ENCODE results near the gene UTP15.

The UTP15 gene

DNA sequence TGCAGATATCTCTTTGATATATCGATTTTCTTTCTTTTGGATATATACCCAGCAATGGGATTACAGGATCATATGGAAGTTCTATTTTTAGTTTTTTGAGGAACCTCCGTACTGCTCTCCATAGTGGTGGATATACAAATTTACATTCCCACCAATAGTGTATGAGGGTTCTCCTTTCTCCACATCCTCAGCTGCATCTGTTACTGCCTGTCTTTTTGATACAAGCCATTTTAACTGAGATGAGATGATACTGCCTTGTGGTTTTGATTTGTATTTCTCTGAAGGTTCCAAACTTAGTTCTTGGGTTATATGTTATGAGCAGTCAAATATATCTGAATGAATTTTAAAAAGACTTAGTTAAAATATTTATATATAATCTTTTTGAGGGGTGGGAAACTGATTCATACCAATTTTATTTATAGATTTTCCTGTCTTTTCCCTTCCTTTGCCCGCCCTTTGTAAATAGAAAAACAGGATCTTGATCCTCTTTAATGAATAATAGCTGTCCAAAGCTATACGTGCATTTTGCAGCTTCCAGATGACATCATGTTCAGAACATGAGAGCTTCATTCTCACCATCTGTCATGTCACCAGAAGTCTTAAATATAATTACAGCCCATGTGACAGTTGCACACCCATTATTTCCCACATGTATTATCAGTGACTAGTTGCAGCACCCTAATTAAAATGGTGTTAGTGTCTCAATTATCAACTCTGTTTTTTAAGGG, 54.2 kb downstream of the UTP15 start:
- Histone ChIP-seq H3K36me3 (ENCODE audit: control insufficient read depth, insufficient read depth, low read length) (no peaks in the 10 kb centered on the region), H3K4me3 (ENCODE audit: insufficient read depth, low read depth, low read length, poor library complexity, severe bottlenecking) (no peak overlapping the region), H3K27ac (ENCODE audit: insufficient read depth, low read length, poor library complexity, severe bottlenecking) (no peak overlapping the region), H3K4me1 (ENCODE audit: control insufficient read depth, insufficient read depth, low read length, poor library complexity, severe bottlenecking) (no peaks in the 10 kb centered on the region), H3K9me3 (ENCODE audit: control insufficient read depth, low read length) (no peaks in the 10 kb centered on the region), H3K27me3 (replicated peaks; ENCODE audit: control insufficient read depth, insufficient read depth, low read length, poor library complexity, severe bottlenecking) (no peaks in the 10 kb centered on the region)
- DNase-seq, result no peak

DNA sequence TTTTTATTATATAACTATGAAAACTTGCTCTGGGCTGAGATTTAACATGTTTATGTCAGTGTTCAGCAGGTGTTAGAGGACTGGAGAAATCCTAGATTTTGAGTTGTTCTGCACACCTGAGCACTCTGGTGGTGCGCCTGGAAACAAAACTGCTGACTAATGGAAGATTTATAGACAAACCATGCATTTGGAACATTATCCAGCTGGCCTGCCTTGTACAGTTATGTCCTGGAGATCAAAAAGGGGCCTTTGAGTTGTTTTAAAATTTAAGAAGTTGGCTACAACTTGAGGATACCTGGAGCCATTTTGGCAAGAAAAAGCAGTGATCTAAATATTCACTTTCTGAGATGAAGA, 54.8 kb downstream of the UTP15 start:
- H3K36me3 ChIP-seq (ENCODE audit: control insufficient read depth, insufficient read depth, low read length), result no peaks in the 10 kb centered on the region
- DNase-seq, result no peak
- H3K4me3 ChIP-seq (ENCODE audit: insufficient read depth, low read depth, low read length, poor library complexity, severe bottlenecking), result no peak overlapping the region
- H3K27me3 ChIP-seq (replicated peaks; ENCODE audit: control insufficient read depth, insufficient read depth, low read length, poor library complexity, severe bottlenecking), result no peaks in the 10 kb centered on the region
- H3K27ac ChIP-seq (ENCODE audit: insufficient read depth, low read length, poor library complexity, severe bottlenecking), result no peak overlapping the region
- H3K9me3 ChIP-seq (ENCODE audit: control insufficient read depth, low read length), result no peaks in the 10 kb centered on the region
- H3K4me1 ChIP-seq (ENCODE audit: control insufficient read depth, insufficient read depth, low read length, poor library complexity, severe bottlenecking), result no peaks in the 10 kb centered on the region

DNA sequence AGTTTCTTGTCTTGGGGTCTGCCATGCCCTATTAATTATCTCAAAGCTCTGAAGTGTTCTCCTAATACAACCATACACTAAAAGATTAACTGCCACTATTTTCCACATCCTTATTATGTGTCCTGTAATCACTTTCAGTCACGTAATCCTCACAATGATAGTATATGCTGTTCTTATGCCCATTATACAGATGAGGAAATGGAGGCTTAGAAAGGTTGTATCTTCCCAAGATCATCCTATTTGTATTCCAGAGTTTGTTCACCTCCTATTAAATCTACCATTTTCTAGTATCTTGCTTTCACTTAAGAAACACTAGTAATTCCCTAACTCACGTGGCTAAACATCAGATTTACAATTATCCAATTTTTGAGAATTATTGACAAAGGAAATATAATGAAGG, 57.5 kb downstream of the UTP15 start:
- H3K27me3 ChIP-seq (replicated peaks; ENCODE audit: control insufficient read depth, insufficient read depth, low read length, poor library complexity, severe bottlenecking), result peaks cover 12% of the 10 kb centered on the region
- no peaks in the 10 kb centered on the region for H3K9me3 ChIP-seq (ENCODE audit: control insufficient read depth, low read length)
- no peak for DNase-seq
- no peaks in the 10 kb centered on the region for H3K36me3 ChIP-seq (ENCODE audit: control insufficient read depth, insufficient read depth, low read length)
- H3K4me1 ChIP-seq (ENCODE audit: control insufficient read depth, insufficient read depth, low read length, poor library complexity, severe bottlenecking), result peaks cover 4% of the 10 kb centered on the region
- no peak overlapping the region for H3K27ac ChIP-seq (ENCODE audit: insufficient read depth, low read length, poor library complexity, severe bottlenecking)
- no peak overlapping the region for H3K4me3 ChIP-seq (ENCODE audit: insufficient read depth, low read depth, low read length, poor library complexity, severe bottlenecking)

DNA sequence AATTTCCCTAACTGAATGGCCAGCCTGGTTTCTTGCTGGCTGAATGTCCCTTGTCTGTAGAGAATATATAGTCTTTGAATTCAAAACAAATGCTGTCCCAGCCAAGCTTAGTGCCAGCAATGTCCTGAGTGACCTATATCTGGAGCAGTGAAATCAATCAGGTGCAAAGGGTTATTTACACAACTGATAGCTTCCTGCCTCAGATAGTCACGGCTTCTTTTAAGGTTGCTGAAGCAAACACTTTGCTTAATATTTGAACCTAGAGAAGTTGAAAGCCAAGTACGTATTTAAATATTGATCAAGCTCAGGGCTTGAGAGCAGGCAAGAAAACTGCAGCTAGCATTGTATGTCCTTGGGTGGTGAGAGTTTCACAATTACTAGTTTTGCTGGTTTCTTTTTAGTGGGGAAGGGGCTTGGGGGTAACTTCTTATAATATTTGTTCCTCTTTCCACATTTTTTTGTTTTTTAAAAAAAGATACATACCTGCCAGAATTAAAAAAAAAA, 58.4 kb downstream of the UTP15 start:
- no peak overlapping the region for H3K27ac ChIP-seq (ENCODE audit: insufficient read depth, low read length, poor library complexity, severe bottlenecking)
- peaks cover 12% of the 10 kb centered on the region for H3K27me3 ChIP-seq (replicated peaks; ENCODE audit: control insufficient read depth, insufficient read depth, low read length, poor library complexity, severe bottlenecking)
- DNase-seq, result no peak
- no peaks in the 10 kb centered on the region for H3K9me3 ChIP-seq (ENCODE audit: control insufficient read depth, low read length)
- no peak overlapping the region for H3K4me3 ChIP-seq (ENCODE audit: insufficient read depth, low read depth, low read length, poor library complexity, severe bottlenecking)
- no peaks in the 10 kb centered on the region for H3K36me3 ChIP-seq (ENCODE audit: control insufficient read depth, insufficient read depth, low read length)
- peaks cover 4% of the 10 kb centered on the region for H3K4me1 ChIP-seq (ENCODE audit: control insufficient read depth, insufficient read depth, low read length, poor library complexity, severe bottlenecking)

DNA sequence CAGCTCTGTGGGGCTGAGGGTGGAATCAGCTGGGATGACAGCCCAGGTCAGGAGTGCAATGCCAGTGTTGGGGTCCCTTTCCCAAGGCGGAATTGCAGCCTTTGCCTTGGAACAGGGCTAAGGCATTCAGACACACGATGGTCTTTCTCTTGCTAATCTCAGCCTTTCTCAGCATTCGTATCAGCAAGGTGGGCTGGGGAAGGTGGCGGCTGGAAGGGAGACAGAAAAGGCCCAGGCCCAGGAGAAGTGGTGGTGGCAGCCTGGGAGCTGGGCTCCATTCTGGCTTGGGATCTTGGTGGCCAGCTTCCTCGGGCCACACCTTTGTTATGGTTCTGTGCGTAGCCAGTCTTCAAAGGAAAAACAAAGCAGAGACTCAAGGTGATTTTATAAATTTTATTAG, 59.3 kb downstream of the UTP15 start:
- peaks cover 4% of the 10 kb centered on the region for H3K4me1 ChIP-seq (ENCODE audit: control insufficient read depth, insufficient read depth, low read length, poor library complexity, severe bottlenecking)
- H3K27me3 ChIP-seq (replicated peaks; ENCODE audit: control insufficient read depth, insufficient read depth, low read length, poor library complexity, severe bottlenecking), result peaks cover 12% of the 10 kb centered on the region
- no peaks in the 10 kb centered on the region for H3K9me3 ChIP-seq (ENCODE audit: control insufficient read depth, low read length)
- DNase-seq, result no peak
- H3K36me3 ChIP-seq (ENCODE audit: control insufficient read depth, insufficient read depth, low read length), result no peaks in the 10 kb centered on the region
- H3K4me3 ChIP-seq (ENCODE audit: insufficient read depth, low read depth, low read length, poor library complexity, severe bottlenecking), result no peak overlapping the region
- H3K27ac ChIP-seq (ENCODE audit: insufficient read depth, low read length, poor library complexity, severe bottlenecking), result no peak overlapping the region

DNA sequence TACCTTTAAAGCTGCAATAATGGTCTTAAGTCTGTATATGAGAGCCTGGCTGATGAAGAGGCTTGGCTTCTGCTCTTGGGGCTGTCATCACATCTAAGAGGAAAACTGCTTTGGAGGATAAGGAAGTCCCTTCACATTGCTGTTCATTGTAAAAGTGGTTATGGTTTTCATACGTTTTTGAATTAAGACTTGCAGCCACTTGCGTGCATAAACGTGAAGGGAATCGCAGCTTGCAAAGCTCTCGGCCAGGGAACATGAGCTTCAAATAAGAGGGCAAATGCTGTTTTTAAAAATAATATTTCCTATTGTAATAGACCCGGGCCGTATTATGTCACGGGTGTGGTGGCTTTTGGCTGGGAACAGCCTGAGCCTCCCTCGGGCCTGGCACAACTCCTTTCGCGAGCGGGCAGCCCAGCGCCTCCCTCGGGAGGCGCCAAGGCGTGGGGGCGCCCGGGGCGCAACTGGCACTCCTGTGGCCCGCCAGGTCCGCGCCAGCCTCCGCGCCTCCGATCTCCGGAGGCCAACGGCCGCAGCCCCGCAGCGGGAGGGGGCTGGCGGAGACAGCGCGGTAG, 59.9 kb downstream of the UTP15 start:
- Histone ChIP-seq H3K4me3 (ENCODE audit: insufficient read depth, low read depth, low read length, poor library complexity, severe bottlenecking) (peak overlapping the region; percentile 22), H3K9me3 (ENCODE audit: control insufficient read depth, low read length) (no peaks in the 10 kb centered on the region), H3K27ac (ENCODE audit: insufficient read depth, low read length, poor library complexity, severe bottlenecking) (no peak overlapping the region), H3K36me3 (ENCODE audit: control insufficient read depth, insufficient read depth, low read length) (no peaks in the 10 kb centered on the region), H3K27me3 (replicated peaks; ENCODE audit: control insufficient read depth, insufficient read depth, low read length, poor library complexity, severe bottlenecking) (peaks cover 12% of the 10 kb centered on the region), H3K4me1 (ENCODE audit: control insufficient read depth, insufficient read depth, low read length, poor library complexity, severe bottlenecking) (peaks cover 4% of the 10 kb centered on the region)
- DNase-seq, result no peak

DNA sequence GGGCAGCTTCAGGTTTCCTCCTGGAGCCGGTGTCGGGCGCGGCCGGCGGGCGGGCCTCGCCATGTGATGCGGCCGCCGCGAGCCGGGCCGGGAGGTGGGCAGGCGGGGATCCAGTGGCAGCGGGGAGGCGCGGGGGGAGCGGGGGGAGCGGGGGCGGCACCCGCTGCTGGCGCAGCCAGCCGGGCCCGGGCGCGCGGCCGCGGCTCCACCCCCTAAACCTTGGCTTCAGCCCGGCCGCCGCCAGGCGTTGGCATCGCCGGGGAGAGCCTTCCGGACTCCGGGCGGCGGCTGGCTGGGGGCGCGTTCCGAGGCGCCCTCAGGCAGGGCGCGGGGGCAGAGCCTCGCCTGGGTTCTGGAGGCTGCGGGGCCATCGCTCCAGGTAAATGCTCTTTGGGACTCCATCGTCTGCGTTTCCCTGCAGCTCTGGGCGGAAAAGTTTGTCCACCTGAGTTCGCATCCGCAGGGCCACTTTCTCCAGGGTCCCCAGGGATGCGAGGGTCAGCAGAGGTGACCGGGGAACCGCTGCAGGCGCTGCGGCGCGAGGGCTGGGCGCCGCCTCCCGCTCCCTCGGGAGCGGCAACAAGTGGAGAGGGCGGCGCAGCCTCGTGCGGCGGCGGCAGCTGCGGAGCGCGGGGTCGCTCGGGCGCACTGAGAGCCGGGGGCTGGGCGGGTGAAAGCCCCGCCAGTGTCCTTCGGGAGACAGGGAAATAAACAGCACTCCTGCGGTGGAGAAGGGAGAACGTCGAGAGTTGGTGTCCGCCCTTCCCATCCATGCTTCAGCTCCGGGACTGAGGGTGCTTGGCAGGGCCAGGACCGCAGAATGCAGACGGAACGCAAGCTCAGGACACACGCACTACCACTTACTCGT, 60.6 kb downstream of the UTP15 start, which contains the start of gene ARHGEF28:
Gene ARHGEF28, plus strand, starts transcription at position 253 of the 868 bp plus-strand sequence. CDS start 58,656 bp downstream, outside the sequence.
- peak within 1 kb of the TSS; percentile 25 for H3K4me3 ChIP-seq (ENCODE audit: insufficient read depth, low read depth, low read length, poor library complexity, severe bottlenecking)
- H3K27me3 ChIP-seq (replicated peaks; ENCODE audit: control insufficient read depth, insufficient read depth, low read length, poor library complexity, severe bottlenecking), result peaks cover 12% of the 10 kb centered on the region
- DNase-seq, result no peak
- peaks cover 4% of the 10 kb centered on the region for H3K4me1 ChIP-seq (ENCODE audit: control insufficient read depth, insufficient read depth, low read length, poor library complexity, severe bottlenecking)
- no peak within 1 kb of the TSS for H3K27ac ChIP-seq (ENCODE audit: insufficient read depth, low read length, poor library complexity, severe bottlenecking)
- no peaks in the 10 kb centered on the region for H3K36me3 ChIP-seq (ENCODE audit: control insufficient read depth, insufficient read depth, low read length)
- H3K9me3 ChIP-seq (ENCODE audit: control insufficient read depth, low read length), result no peaks in the 10 kb centered on the region

DNA sequence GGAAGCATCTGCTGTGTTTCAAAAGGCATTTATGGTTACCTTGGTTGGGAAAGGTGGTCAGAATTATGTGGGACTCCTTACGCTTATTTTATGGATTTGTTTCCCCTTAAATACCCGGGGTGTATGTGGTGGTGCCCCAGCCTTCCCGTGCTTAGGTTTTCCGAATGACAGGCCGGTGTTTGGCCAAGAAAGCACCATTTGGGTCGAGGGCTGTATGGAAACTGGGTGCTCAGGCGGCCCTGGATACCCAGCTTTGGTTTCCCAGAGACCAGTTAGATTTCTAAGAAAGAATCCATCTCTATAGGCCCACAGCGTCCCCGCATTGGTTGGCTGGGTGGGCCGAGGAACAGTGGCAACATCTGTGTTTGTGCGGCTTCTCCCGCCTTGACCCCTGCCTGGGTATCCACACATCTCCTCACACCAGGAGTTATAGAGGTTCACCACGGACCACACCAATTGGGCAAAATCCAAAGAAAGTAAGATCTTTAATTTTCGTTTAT, 61.3 kb downstream of the UTP15 start:
- no peaks in the 10 kb centered on the region for H3K36me3 ChIP-seq (ENCODE audit: control insufficient read depth, insufficient read depth, low read length)
- no peak for DNase-seq
- no peaks in the 10 kb centered on the region for H3K9me3 ChIP-seq (ENCODE audit: control insufficient read depth, low read length)
- H3K27me3 ChIP-seq (replicated peaks; ENCODE audit: control insufficient read depth, insufficient read depth, low read length, poor library complexity, severe bottlenecking), result peaks cover 12% of the 10 kb centered on the region
- peaks cover 4% of the 10 kb centered on the region for H3K4me1 ChIP-seq (ENCODE audit: control insufficient read depth, insufficient read depth, low read length, poor library complexity, severe bottlenecking)
- no peak overlapping the region for H3K4me3 ChIP-seq (ENCODE audit: insufficient read depth, low read depth, low read length, poor library complexity, severe bottlenecking)
- H3K27ac ChIP-seq (ENCODE audit: insufficient read depth, low read length, poor library complexity, severe bottlenecking), result no peak overlapping the region

DNA sequence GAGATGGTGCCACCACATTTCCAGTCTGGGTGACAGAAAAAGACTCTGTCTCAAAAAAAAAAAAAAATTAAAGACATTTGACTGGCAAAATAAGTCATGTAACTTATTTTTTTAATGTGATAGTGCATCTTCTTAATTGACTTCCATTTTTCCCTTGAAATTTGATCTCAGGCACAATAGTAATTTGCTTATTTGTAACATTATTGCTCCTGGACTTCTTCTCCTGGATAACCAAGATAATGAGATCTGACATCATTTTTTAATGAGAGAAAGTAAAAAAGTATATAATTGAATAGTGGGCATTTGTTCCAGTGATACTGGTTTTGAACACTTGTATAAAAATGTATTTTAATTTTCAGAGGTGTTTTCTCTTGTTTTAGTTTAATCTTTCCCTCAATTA, 63.9 kb downstream of the UTP15 start:
- DNase-seq, result no peak
- peaks cover 4% of the 10 kb centered on the region for H3K4me1 ChIP-seq (ENCODE audit: control insufficient read depth, insufficient read depth, low read length, poor library complexity, severe bottlenecking)

More for the DNA sequence above, 63.9 kb downstream of the UTP15 start:
- Histone ChIP-seq H3K36me3 (ENCODE audit: control insufficient read depth, insufficient read depth, low read length) (no peaks in the 10 kb centered on the region), H3K4me3 (ENCODE audit: insufficient read depth, low read depth, low read length, poor library complexity, severe bottlenecking) (no peak overlapping the region), H3K27ac (ENCODE audit: insufficient read depth, low read length, poor library complexity, severe bottlenecking) (no peak overlapping the region), H3K27me3 (replicated peaks; ENCODE audit: control insufficient read depth, insufficient read depth, low read length, poor library complexity, severe bottlenecking) (peaks cover 12% of the 10 kb centered on the region), H3K9me3 (ENCODE audit: control insufficient read depth, low read length) (no peaks in the 10 kb centered on the region)
